ENCODE results near the gene TWIST2.

TWIST2 gene

GRCh38 chr2:238904716-238905115 is 56.8 kb downstream of the TWIST2 start:
- no peak for DNase-seq (ENCODE audit: low read depth in 2 of 2)

DNA sequence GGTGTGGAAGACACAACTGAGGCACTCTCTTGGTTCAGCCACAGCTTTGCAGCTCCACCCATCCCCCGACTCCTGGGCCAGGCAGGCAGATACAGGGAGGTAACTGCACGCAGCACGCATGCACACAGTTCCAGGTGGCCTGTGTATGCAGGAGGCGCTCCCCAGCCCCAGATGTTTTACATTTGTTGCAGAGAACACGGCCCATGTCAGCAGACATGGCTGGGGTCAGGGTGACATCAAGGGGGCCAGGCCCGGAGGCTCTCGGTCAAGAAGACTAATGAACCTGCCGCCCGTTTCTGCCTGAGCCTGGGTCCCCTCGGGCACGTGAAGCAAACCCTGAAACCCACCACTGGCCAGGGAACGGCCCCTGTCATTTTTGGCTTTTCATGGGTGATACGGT is 57.3 kb downstream of the TWIST2 start:
- no peak for DNase-seq (ENCODE audit: low read depth in 2 of 2)

DNA sequence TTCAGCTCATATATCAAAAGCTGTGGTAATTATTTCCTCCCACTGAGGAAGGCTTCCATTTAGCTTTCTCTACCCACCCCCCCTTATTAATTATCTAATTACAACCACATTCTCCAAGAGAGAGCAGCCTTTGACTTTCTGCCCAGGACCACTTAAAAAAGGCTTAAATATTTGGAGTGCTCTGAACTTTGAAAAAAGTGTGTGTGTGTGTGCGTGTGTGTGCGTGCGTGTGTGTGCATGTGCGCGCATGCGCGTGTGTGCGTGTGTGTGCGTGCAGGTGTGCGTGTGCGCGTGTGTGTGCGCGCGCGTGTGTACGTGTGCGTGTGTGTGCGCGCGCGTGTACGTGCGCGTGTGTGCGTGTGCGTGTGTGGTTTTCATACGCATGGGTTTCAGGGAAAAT is 57.8 kb downstream of the TWIST2 start:
- DNase-seq (ENCODE audit: low read depth in 2 of 2), result no peak

GRCh38 chr2:238906254-238906935 is 58.5 kb downstream of the TWIST2 start:
- DNase-seq (ENCODE audit: low read depth in 2 of 2), result no peak

DNA sequence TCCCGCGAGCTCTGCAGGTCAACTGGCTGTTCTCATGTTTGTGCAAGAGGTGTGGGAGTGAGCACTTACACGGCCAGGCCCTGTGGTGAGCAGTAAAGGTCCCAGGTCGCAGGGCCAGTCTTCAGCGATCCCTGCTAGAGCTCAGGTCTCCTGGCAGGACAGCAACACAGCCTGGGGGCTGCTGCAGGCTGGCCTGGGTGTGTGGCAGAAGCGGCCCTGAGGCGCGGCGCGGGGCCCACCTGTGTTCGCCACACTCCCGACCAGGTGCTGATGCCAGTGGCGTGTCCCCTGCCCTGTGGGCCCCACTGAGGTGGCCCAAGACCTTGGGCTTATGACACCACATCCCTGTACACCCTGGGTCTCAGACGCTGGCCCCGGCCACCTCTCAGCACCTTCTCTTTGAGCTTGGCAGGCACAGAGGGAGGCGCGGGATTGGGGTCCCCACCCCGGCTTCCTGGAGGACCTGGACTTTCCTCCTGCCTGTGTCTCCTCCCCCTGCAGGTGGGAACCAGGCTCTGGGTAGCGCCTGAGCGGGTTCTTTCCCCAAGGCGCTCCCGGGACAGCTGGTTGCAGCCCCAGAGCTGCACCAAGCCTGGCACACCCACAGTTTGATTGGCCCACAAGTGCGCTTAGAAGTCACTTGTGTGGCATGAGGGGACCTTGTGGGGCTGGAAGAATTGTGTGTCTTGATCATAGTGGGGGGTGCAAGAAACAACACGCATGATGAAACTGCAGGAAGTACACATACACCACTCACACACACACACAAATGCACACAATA is 59.2 kb downstream of the TWIST2 start:
- DNase-seq (ENCODE audit: low read depth in 2 of 2), result no peak

- no peak for DNase-seq (ENCODE audit: low read depth in 2 of 2)
Observed at GRCh38 chr2:238907717-238908173, 59.9 kb downstream of the TWIST2 start.

GRCh38 chr2:238908960-238909951 is 61.4 kb downstream of the TWIST2 start:
- DNase-seq (ENCODE audit: low read depth in 2 of 2), result no peak

DNA sequence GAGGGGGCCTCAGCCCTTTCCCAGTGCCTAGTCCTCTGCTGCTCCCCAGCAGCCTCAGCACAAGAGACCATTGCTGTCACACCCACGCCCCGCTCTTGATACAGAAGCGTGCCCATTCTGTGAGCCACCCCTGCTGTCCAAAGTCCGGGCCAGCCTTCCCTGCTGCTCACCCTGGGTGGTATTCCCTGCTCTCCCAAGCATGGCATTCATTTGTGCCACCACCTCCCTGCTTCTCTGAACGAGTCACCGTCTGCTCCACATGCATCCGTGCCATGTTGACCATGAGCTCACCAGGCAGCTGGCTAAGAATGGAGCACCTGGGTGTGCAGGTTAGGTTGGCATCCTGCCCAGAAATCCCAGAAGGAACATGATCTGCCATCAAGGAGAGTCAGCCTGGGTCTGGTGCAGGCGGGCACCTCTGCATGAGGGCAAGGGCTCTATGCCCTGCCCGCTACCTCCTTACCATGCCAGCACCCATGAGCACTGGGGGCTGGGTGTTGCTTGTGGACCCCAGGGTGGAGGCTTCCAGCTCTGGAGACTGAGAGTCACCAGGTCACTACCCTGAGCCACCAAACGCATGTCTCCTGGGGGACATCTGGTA is 63.0 kb downstream of the TWIST2 start:
- DNase-seq (ENCODE audit: low read depth in 2 of 2), result no peak

- DNase-seq (ENCODE audit: low read depth in 2 of 2), result no peak
Observed at GRCh38 chr2:238911376-238912227, 63.7 kb downstream of the TWIST2 start.

- no peak for DNase-seq (ENCODE audit: low read depth in 2 of 2)
Observed at GRCh38 chr2:238912228-238912915, 64.5 kb downstream of the TWIST2 start.

DNA sequence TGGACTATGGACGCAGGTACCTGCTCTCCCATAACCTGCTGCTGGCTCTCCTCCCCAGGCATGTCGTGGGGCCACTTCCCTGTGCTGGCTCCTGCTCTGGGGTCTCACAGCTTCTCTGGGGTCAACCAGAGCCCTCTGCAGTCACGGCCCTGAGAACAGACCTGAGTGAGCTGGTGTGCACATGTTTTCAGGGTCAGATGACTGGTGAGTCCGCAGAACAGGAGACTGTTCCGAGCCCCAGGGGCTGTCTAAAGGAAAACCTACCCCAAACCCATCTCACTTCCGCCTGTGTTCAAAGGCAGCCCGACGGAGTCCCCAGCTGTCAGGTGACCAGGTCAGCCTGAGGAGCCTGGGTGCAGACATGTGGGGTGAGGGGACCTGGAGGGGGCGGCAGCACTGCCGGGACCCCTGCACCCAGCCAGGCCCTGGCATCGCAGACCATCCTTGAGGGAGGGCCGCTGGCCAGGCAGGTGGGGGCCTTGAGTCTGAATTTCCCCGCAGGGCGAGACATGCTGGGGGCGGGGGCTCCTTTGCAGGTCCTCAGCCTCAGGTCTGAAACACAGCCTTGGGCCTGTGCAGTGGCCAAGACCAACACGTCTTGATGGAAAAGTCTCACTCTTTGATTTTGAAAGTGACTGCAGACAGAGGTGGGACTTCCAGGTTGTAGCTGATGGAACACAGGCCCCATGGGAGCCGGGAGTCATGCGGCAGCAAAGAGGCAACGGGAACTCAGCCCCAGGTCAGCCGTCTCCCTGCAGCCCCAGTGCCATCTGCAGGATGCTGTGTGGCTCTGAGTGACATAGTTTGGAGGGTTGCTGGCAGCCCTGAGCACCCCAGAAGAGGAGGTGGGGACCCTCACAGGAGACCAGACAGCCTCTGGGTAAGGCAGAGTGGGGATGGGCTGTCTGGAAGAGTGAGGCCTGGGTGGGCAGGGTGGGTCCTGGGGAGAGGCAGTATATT is 65.3 kb downstream of the TWIST2 start:
- no peak for DNase-seq (ENCODE audit: low read depth in 2 of 2)

- DNase-seq (ENCODE audit: low read depth in 2 of 2), result no peak
Observed at GRCh38 chr2:238913931-238914647, 66.2 kb downstream of the TWIST2 start.

DNA sequence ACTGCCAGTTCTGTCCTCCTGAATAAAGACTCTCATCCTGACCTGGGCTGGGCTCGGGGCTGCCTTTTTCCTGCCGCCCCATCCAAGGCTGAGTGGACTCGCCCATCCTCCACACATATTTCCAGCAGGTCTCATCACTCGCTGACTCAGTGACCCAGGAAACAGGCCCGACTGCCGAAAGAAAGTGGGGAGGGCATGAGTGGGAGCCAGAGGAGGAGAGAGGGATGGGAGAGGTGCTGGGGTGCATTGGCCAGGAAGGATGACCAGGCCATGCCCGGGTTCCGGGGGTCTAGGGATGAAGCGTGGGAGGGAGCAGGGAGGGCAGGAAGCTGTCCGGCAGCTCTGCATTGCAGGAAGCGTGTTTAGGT is 66.7 kb downstream of the TWIST2 start:
- no peak for DNase-seq (ENCODE audit: low read depth in 2 of 2)

- no peak for DNase-seq (ENCODE audit: low read depth in 2 of 2)
Observed at GRCh38 chr2:238915196-238915595, 67.3 kb downstream of the TWIST2 start.

GRCh38 chr2:238915596-238915995 is 67.7 kb downstream of the TWIST2 start:
- DNase-seq (ENCODE audit: low read depth in 2 of 2), result no peak

DNA sequence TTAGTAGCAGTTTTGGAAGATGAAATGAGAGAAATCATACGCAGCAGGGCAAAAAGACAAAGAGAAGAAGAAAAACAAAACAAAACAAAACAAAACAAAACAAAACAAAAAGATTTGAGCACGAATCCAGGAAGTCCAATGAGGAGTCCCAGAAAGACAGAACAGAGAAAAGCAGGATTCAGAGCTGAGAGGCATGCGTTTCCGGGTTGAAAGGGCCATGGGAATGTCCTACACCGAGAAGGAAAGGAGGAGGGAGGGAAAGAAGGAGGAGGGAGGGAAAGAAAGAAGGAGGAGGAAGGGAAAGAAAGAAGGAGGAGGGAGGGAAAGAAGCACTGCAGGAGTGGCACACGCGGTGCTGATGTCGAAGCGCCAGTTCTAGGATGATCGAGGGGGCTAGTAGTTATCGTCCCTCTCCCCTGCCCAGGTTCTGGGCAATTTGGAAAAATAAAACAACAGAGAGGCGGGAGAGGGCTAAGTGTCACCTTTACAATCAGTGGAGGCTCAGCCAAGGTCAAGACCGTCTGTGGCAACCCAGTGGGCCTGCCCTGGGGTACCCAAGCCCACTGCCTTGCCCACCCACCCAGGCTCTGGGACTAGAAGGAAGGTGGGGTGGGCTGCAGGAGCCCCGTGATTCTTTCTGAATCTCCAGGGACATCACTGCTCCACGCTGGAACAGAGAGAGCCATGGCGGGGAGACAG is 68.4 kb downstream of the TWIST2 start:
- DNase-seq (ENCODE audit: low read depth in 2 of 2), result no peak

GRCh38 chr2:238916875-238917590 is 69.1 kb downstream of the TWIST2 start:
- no peak for DNase-seq (ENCODE audit: low read depth in 2 of 2)

Data from stimulated activated CD4-positive, alpha-beta T cell treated with anti-CD3 and anti-CD28 coated beads, Interleukin-1b, Interleukin-23, amount 100 ng/mL, for 4 hours (primary cell).